GM12878 (cell line): ENCODE results near the gene VSX2. TPM values are rescaled to one million over a fixed set of nuclear protein-coding genes. Genes with fewer than 3 reads are reported as not detected.

Experiments used
- HDAC2 ChIP-seq: fragments of 200-600 bp; sonication (generic); IDR thresholded peaks from 2 replicates; pipeline ENCODE4 v1.6.1; 2017
- STAT3 ChIP-seq: IDR thresholded peaks from 2 replicates; pipeline ENCODE4 v1.6.1; 2011; ENCODE audit warnings: low read depth, low read length, improper control_type of control experiment
- polyA plus RNA-seq, 11 experiments: library from polyadenylated mRNA; depleted of rRNA in 4 of 11; unstranded in 6 of 11; stranded (reverse) in 5 of 11; fragments of >200 nt; fragmentation: Nextera tagmentation in 4 of 11; fragmentation: Illumina TruSeq in 1 of 11; extraction: Ambion mirVana in 4 of 11; extraction: Trizol in 1 of 11; gene quantifications; 1 replicate in 1 of 11; 2 replicates in 10 of 11; pipeline versions ENCODE4 v1.2.1 to v1.2.3, GENCODE V29; 2011 to 2016; ENCODE audit warnings: inconsistent platforms in 2 of 11, missing spikeins in 2 of 11, low read depth in 1 of 11
- total RNA-seq, 4 experiments: library from RNA; depleted of rRNA in 3 of 4; stranded (reverse); fragments of >200 nt in 3 of 4; fragmentation: Illumina TruSeq in 1 of 4; extraction: Trizol in 1 of 4; gene quantifications; 2 replicates each; pipeline versions ENCODE4 v1.2.1 to v1.2.3, GENCODE V29; 2013 to 2021
- TF ChIP-seq, protein P1 (sequence below): IDR thresholded peaks from 2 replicates; pipeline ENCODE4 v1.6.1; 2012; ENCODE audit warnings: improper control_type of control experiment, low read depth, low read length; ENCODE audit not compliant: insufficient replicate concordance
- TF ChIP-seq, protein P2 (sequence below): fragments of 450-650 bp; IDR thresholded peaks from 2 replicates; pipeline ENCODE4 v1.6.1; 2017; ENCODE audit warnings: mild to moderate bottlenecking, low read depth, inconsistent platforms; ENCODE audit not compliant: poor library complexity, severe bottlenecking
- TF ChIP-seq, protein P3 (sequence below): fragments of 450-650 bp; IDR thresholded peaks from 2 replicates; pipeline ENCODE4 v1.6.1; 2018; ENCODE audit warnings: borderline replicate concordance, mild to moderate bottlenecking; ENCODE audit not compliant: partially characterized antibody

VSX2 gene
- total and polyA plus RNA-seq, 10 of the 15 experiments (the other 5 are each of a cell fraction or from before 2014, with no cell fraction given) = 0.04 to 0.05 TPM; not detected in 8

- TF ChIP-seq, protein P1, sequence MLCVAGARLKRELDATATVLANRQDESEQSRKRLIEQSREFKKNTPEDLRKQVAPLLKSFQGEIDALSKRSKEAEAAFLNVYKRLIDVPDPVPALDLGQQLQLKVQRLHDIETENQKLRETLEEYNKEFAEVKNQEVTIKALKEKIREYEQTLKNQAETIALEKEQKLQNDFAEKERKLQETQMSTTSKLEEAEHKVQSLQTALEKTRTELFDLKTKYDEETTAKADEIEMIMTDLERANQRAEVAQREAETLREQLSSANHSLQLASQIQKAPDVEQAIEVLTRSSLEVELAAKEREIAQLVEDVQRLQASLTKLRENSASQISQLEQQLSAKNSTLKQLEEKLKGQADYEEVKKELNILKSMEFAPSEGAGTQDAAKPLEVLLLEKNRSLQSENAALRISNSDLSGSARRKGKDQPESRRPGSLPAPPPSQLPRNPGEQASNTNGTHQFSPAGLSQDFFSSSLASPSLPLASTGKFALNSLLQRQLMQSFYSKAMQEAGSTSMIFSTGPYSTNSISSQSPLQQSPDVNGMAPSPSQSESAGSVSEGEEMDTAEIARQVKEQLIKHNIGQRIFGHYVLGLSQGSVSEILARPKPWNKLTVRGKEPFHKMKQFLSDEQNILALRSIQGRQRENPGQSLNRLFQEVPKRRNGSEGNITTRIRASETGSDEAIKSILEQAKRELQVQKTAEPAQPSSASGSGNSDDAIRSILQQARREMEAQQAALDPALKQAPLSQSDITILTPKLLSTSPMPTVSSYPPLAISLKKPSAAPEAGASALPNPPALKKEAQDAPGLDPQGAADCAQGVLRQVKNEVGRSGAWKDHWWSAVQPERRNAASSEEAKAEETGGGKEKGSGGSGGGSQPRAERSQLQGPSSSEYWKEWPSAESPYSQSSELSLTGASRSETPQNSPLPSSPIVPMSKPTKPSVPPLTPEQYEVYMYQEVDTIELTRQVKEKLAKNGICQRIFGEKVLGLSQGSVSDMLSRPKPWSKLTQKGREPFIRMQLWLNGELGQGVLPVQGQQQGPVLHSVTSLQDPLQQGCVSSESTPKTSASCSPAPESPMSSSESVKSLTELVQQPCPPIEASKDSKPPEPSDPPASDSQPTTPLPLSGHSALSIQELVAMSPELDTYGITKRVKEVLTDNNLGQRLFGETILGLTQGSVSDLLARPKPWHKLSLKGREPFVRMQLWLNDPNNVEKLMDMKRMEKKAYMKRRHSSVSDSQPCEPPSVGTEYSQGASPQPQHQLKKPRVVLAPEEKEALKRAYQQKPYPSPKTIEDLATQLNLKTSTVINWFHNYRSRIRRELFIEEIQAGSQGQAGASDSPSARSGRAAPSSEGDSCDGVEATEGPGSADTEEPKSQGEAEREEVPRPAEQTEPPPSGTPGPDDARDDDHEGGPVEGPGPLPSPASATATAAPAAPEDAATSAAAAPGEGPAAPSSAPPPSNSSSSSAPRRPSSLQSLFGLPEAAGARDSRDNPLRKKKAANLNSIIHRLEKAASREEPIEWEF = no peak
- TF ChIP-seq, protein P2, sequence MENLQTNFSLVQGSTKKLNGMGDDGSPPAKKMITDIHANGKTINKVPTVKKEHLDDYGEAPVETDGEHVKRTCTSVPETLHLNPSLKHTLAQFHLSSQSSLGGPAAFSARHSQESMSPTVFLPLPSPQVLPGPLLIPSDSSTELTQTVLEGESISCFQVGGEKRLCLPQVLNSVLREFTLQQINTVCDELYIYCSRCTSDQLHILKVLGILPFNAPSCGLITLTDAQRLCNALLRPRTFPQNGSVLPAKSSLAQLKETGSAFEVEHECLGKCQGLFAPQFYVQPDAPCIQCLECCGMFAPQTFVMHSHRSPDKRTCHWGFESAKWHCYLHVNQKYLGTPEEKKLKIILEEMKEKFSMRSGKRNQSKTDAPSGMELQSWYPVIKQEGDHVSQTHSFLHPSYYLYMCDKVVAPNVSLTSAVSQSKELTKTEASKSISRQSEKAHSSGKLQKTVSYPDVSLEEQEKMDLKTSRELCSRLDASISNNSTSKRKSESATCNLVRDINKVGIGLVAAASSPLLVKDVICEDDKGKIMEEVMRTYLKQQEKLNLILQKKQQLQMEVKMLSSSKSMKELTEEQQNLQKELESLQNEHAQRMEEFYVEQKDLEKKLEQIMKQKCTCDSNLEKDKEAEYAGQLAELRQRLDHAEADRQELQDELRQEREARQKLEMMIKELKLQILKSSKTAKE = no peak
- no peak for TF ChIP-seq STAT3
- TF ChIP-seq, protein P3, sequence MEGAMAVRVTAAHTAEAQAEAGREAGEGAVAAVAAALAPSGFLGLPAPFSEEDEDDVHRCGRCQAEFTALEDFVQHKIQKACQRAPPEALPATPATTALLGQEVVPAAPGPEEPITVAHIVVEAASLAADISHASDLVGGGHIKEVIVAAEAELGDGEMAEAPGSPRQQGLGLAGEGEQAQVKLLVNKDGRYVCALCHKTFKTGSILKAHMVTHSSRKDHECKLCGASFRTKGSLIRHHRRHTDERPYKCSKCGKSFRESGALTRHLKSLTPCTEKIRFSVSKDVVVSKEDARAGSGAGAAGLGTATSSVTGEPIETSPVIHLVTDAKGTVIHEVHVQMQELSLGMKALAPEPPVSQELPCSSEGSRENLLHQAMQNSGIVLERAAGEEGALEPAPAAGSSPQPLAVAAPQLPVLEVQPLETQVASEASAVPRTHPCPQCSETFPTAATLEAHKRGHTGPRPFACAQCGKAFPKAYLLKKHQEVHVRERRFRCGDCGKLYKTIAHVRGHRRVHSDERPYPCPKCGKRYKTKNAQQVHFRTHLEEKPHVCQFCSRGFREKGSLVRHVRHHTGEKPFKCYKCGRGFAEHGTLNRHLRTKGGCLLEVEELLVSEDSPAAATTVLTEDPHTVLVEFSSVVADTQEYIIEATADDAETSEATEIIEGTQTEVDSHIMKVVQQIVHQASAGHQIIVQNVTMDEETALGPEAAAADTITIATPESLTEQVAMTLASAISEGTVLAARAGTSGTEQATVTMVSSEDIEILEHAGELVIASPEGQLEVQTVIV = no peak
- no peak for TF ChIP-seq HDAC2
Measured at GRCh38 chr14:74299061-74299545, 59.9 kb downstream of the VSX2 start (continued).
